ENCODE measurements around the gene KDM4E. TPM values are rescaled to one million over a fixed set of nuclear protein-coding genes. Genes with fewer than 3 reads are reported as not detected.
A peak's percentile ranks its signal among the peaks of the same experiment; 100 is the strongest.

KDM4E gene
- total and polyA plus RNA-seq, 2 experiments from 2014 or later: not detected

GRCh38 chr11:95074792-95075563, 49.9 kb downstream of the KDM4E start:
- Histone ChIP-seq H3K4me3 (no peak overlapping the region), H3K4me1 (ENCODE audit: insufficient read depth) (peaks cover 9% of the 10 kb centered on the region; the same call in 1 of the 2 replicates), H2AFZ (no peak overlapping the region), H3K36me3 (ENCODE audit: low read depth) (no peaks in the 10 kb centered on the region), H3K4me2 (ENCODE audit: unreplicated experiment) (no peak overlapping the region), H3K9me2 (ENCODE audit: insufficient read depth) (no peaks in the 10 kb centered on the region), H3K9me3 (ENCODE audit: low read depth) (no peaks in the 10 kb centered on the region), H3K79me2 (ENCODE audit: insufficient read depth) (peaks cover 13% of the 10 kb centered on the region), H3F3A (ENCODE audit: insufficient read depth) (peaks cover 17% of the 10 kb centered on the region; the same call in 1 of the 2 replicates), H3K27me3 (replicated peaks; ENCODE audit: insufficient read depth) (no peaks in the 10 kb centered on the region), H3K9ac (no peak overlapping the region), H3K27ac (no peak overlapping the region), H4K20me1 (ENCODE audit: insufficient read depth) (no peaks in the 10 kb centered on the region)
- in situ Hi-C loops (cut with MboI): loop anchor here (10.0 kb wide), 1 partner anchor 690 kb away; no protein-coding TSS in a partner anchor
- no peak for DNase-seq
- 62 to 64% methylated on average over 8 of the region's 8 CpGs for WGBS, 2 experiments (ENCODE audit: low coverage in 1 of 2, low lambda C conversion rate in 2 of 2, missing lambda C conversion rate in 2 of 2)
- TF ChIP-seq EZH2phosphoT487 (IDR thresholded peaks at IDR 0.05; ENCODE audit: insufficient read depth, low read depth) (no peak), EZH2 (IDR thresholded peaks at IDR 0.05; ENCODE audit: insufficient read depth, poor library complexity, severe bottlenecking) (no peak)

- TF ChIP-seq EZH2phosphoT487 (IDR thresholded peaks at IDR 0.05; ENCODE audit: insufficient read depth, low read depth) (no peak), EZH2 (IDR thresholded peaks at IDR 0.05; ENCODE audit: insufficient read depth, poor library complexity, severe bottlenecking) (no peak)
- WGBS, 2 experiments (ENCODE audit: low coverage in 1 of 2, low lambda C conversion rate in 2 of 2, missing lambda C conversion rate in 2 of 2): 39 to 51% methylated on average over 1 of the region's 1 CpG
- Histone ChIP-seq H3K27ac (no peak overlapping the region), H3K4me3 (no peak overlapping the region), H2AFZ (no peak overlapping the region), H3F3A (ENCODE audit: insufficient read depth) (peaks cover 17% of the 10 kb centered on the region; the same call in 1 of the 2 replicates), H3K36me3 (ENCODE audit: low read depth) (no peaks in the 10 kb centered on the region), H3K4me2 (ENCODE audit: unreplicated experiment) (no peak overlapping the region), H3K9me3 (ENCODE audit: low read depth) (no peaks in the 10 kb centered on the region), H3K9ac (no peak overlapping the region), H4K20me1 (ENCODE audit: insufficient read depth) (no peaks in the 10 kb centered on the region), H3K9me2 (ENCODE audit: insufficient read depth) (no peaks in the 10 kb centered on the region), H3K27me3 (replicated peaks; ENCODE audit: insufficient read depth) (no peaks in the 10 kb centered on the region), H3K4me1 (ENCODE audit: insufficient read depth) (peaks cover 9% of the 10 kb centered on the region; the same call in 1 of the 2 replicates), H3K79me2 (ENCODE audit: insufficient read depth) (no peaks in the 10 kb centered on the region)
- DNase-seq: peak; percentile 35
- in situ Hi-C loops (cut with MboI): loop anchor here (10.0 kb wide), 1 partner anchor 688 kb away; no protein-coding TSS in a partner anchor
Measured at GRCh38 chr11:95076416-95076815, 51.4 kb downstream of the KDM4E start.

GRCh38 chr11:95076981-95077380, 51.9 kb downstream of the KDM4E start:
- TF ChIP-seq EZH2phosphoT487 (IDR thresholded peaks at IDR 0.05; ENCODE audit: insufficient read depth, low read depth) (no peak), EZH2 (IDR thresholded peaks at IDR 0.05; ENCODE audit: insufficient read depth, poor library complexity, severe bottlenecking) (no peak)
- no peak for DNase-seq
- H3K4me1 ChIP-seq (ENCODE audit: insufficient read depth): peaks cover 9% of the 10 kb centered on the region; the same call in 1 of the 2 replicates
- no peaks in the 10 kb centered on the region for H4K20me1 ChIP-seq (ENCODE audit: insufficient read depth)
- no peaks in the 10 kb centered on the region for H3K9me2 ChIP-seq (ENCODE audit: insufficient read depth)
- H3K9me3 ChIP-seq (ENCODE audit: low read depth): no peaks in the 10 kb centered on the region
- H3K27ac ChIP-seq: no peak overlapping the region
- no peak overlapping the region for H3K9ac ChIP-seq
- H2AFZ ChIP-seq: no peak overlapping the region
- peaks cover 17% of the 10 kb centered on the region; the same call in 1 of the 2 replicates for H3F3A ChIP-seq (ENCODE audit: insufficient read depth)
- no peak overlapping the region for H3K4me2 ChIP-seq (ENCODE audit: unreplicated experiment)
- no peaks in the 10 kb centered on the region for H3K27me3 ChIP-seq (replicated peaks; ENCODE audit: insufficient read depth)
- no peaks in the 10 kb centered on the region for H3K79me2 ChIP-seq (ENCODE audit: insufficient read depth)
- in situ Hi-C loops (cut with MboI): loop anchor here (10.0 kb wide), 1 partner anchor 688 kb away; no protein-coding TSS in a partner anchor
- no peak overlapping the region for H3K4me3 ChIP-seq
- H3K36me3 ChIP-seq (ENCODE audit: low read depth): no peaks in the 10 kb centered on the region

Other genes with a start within 250 kb of the KDM4E start
- 26.7 and 30.4 TPM in 2 replicates for gene CWC15, start 51.7 kb upstream of the KDM4E start, total RNA-seq (2014; rRNA removed; shearing (Covaris generic))
- gene CWC15, start 51.7 kb upstream of the KDM4E start, polyA plus RNA-seq (2016; fragmentation: Nextera tagmentation; extraction: Ambion mirVana): 70.3 and 76.6 TPM in 2 replicates
- gene KDM4D, start 51.5 kb upstream of the KDM4E start, total RNA-seq (2014; rRNA removed; shearing (Covaris generic)): 0.43 and 1.4 TPM in 2 replicates
- 0.45 and 0.71 TPM in 2 replicates for gene KDM4D, start 51.5 kb upstream of the KDM4E start, polyA plus RNA-seq (2016; fragmentation: Nextera tagmentation; extraction: Ambion mirVana)
- not detected in 2 replicates for gene KDM4F, start 24.2 kb downstream of the KDM4E start, total RNA-seq (2014; rRNA removed; shearing (Covaris generic))
- not detected in 2 replicates for gene KDM4F, start 24.2 kb downstream of the KDM4E start, polyA plus RNA-seq (2016; fragmentation: Nextera tagmentation; extraction: Ambion mirVana)
- 14.8 and 27.7 TPM in 2 replicates for gene SRSF8, start 41.7 kb downstream of the KDM4E start, total RNA-seq (2014; rRNA removed; shearing (Covaris generic))
- gene SRSF8, start 41.7 kb downstream of the KDM4E start, polyA plus RNA-seq (2016; fragmentation: Nextera tagmentation; extraction: Ambion mirVana): 33.3 and 39.4 TPM in 2 replicates
- gene ENDOD1, start 64.6 kb downstream of the KDM4E start, total RNA-seq (2014; rRNA removed; shearing (Covaris generic)): 33.7 and 35.9 TPM in 2 replicates
- 15.5 and 16.1 TPM in 2 replicates for gene ENDOD1, start 64.6 kb downstream of the KDM4E start, polyA plus RNA-seq (2016; fragmentation: Nextera tagmentation; extraction: Ambion mirVana)
- gene SESN3, start 205.9 kb downstream of the KDM4E start, total RNA-seq (2014; rRNA removed; shearing (Covaris generic)): 19.2 TPM in 2 replicates
- 2.8 and 2.9 TPM in 2 replicates for gene SESN3, start 205.9 kb downstream of the KDM4E start, polyA plus RNA-seq (2016; fragmentation: Nextera tagmentation; extraction: Ambion mirVana)